Mesenchymal stem cell (in vitro differentiated cells and primary cell): ENCODE measurements around the gene ZNF513.

Experiments
- DNase-seq: peaks from one replicate; pipeline ENCODE4 v3.0.0-alpha.2; 2013
- H2AFZ ChIP-seq: one replicate; pipeline ENCODE4 v1.6.1; 2013; ENCODE audit warnings: low read depth, mild to moderate bottlenecking, control low read depth, inconsistent platforms, low read length, moderate library complexity
- H2AK5ac ChIP-seq: 2 replicates; pipeline ENCODE4 v1.6.1; 2013; ENCODE audit warnings: low read length, moderate library complexity, mild to moderate bottlenecking, inconsistent platforms; ENCODE audit not compliant: severe bottlenecking
- H2BK120ac ChIP-seq: one replicate; pipeline ENCODE4 v1.6.1; 2013; ENCODE audit warnings: low read depth, mild to moderate bottlenecking, inconsistent platforms, low read length, moderate library complexity
- H2BK12ac ChIP-seq, 2 experiments: one replicate each; pipeline ENCODE4 v1.6.1; 2013; ENCODE audit warnings: inconsistent platforms in 2 of 2, low read length in 2 of 2, mild to moderate bottlenecking in 2 of 2, moderate library complexity in 2 of 2, control low read depth in 1 of 2
- H2BK15ac ChIP-seq: one replicate; pipeline ENCODE4 v1.6.1; 2013; ENCODE audit warnings: mild to moderate bottlenecking, low read depth, inconsistent platforms; ENCODE audit not compliant: poor library complexity, severe bottlenecking
- H2BK5ac ChIP-seq: 2 replicates; pipeline ENCODE4 v1.6.1; 2013; ENCODE audit warnings: low read depth, mild to moderate bottlenecking, low read length, control low read depth, inconsistent platforms; ENCODE audit not compliant: poor library complexity, severe bottlenecking
- H3K14ac ChIP-seq, 2 experiments: one replicate each; pipeline ENCODE4 v1.6.1; 2013; ENCODE audit warnings: inconsistent platforms in 2 of 2, low read length in 2 of 2, control low read depth in 1 of 2, mild to moderate bottlenecking in 1 of 2, moderate library complexity in 1 of 2
- H3K18ac ChIP-seq, 2 experiments: one replicate each; pipeline ENCODE4 v1.6.1; 2013; ENCODE audit warnings: inconsistent platforms in 2 of 2, low read length in 2 of 2, control low read depth in 1 of 2, low read depth in 1 of 2, mild to moderate bottlenecking in 1 of 2
- H3K23ac ChIP-seq, 2 experiments: one replicate each; pipeline ENCODE4 v1.6.1; 2013; ENCODE audit warnings: inconsistent platforms in 2 of 2, low read length in 2 of 2, mild to moderate bottlenecking in 2 of 2, moderate library complexity in 2 of 2, control low read depth in 1 of 2
- H3K27ac ChIP-seq: 2 replicates; pipeline ENCODE4 v1.5.1; 2013; ENCODE audit warnings: mild to moderate bottlenecking, moderate library complexity, low read length, control low read depth, inconsistent platforms; ENCODE audit not compliant: poor library complexity, severe bottlenecking
- H3K27me3 ChIP-seq, 2 experiments: 2 replicates each; pipeline versions ENCODE4 v1.6.1 to v1.7.0; 2013; ENCODE audit warnings: low read length in 2 of 2, mild to moderate bottlenecking in 2 of 2, moderate library complexity in 2 of 2, control low read depth in 1 of 2, inconsistent platforms in 1 of 2; ENCODE audit not compliant: control insufficient read depth in 1 of 2, insufficient read depth in 1 of 2
- H3K36me3 ChIP-seq, 2 experiments: 2 replicates each; pipeline versions ENCODE4 v1.6.1 to v1.7.0; 2013; ENCODE audit warnings: low read length in 2 of 2, control low read depth in 1 of 2, inconsistent platforms in 1 of 2, low read depth in 1 of 2, mild to moderate bottlenecking in 1 of 2; ENCODE audit not compliant: insufficient read depth in 2 of 2, control insufficient read depth in 1 of 2
- H3K4ac ChIP-seq, 2 experiments: one replicate each; pipeline ENCODE4 v1.6.1; 2013; ENCODE audit warnings: inconsistent platforms in 2 of 2, low read length in 2 of 2, mild to moderate bottlenecking in 2 of 2, moderate library complexity in 2 of 2, control low read depth in 1 of 2, low read depth in 1 of 2
- H3K4me1 ChIP-seq: 2 replicates; pipeline ENCODE4 v1.6.1; 2013; ENCODE audit warnings: low read depth, low read length, control low read depth; ENCODE audit not compliant: control insufficient read depth, insufficient read depth
- H3K4me2 ChIP-seq: 2 replicates; pipeline ENCODE4 v1.6.1; 2013; ENCODE audit warnings: low read length, mild to moderate bottlenecking, inconsistent platforms; ENCODE audit not compliant: poor library complexity, severe bottlenecking
- H3K4me3 ChIP-seq, 2 experiments: 2 replicates each; pipeline versions ENCODE4 v1.5.1 to v1.7.0; 2013; ENCODE audit warnings: low read length in 2 of 2, mild to moderate bottlenecking in 2 of 2, control low read depth in 1 of 2, low read depth in 1 of 2; ENCODE audit not compliant: insufficient read depth in 1 of 2
- H3K79me1 ChIP-seq: replicated peaks from 2 replicates; pipeline ENCODE4 v1.6.1; 2013; ENCODE audit warnings: mild to moderate bottlenecking, control low read depth, low read length, inconsistent platforms; ENCODE audit not compliant: poor library complexity, severe bottlenecking
- H3K9ac ChIP-seq: 2 replicates; pipeline ENCODE4 v1.7.0; 2013; ENCODE audit warnings: mild to moderate bottlenecking, low read length, moderate library complexity
- H3K9me3 ChIP-seq: 2 replicates; pipeline ENCODE4 v1.7.0; 2013; ENCODE audit warnings: mild to moderate bottlenecking, low read length; ENCODE audit not compliant: control insufficient read depth
- H4K8ac ChIP-seq: one replicate; pipeline ENCODE4 v1.6.1; 2013; ENCODE audit warnings: inconsistent platforms, mild to moderate bottlenecking, low read length, moderate library complexity
- H4K91ac ChIP-seq: one replicate; pipeline ENCODE4 v1.6.1; 2013; ENCODE audit warnings: mild to moderate bottlenecking, low read length, inconsistent platforms
- WGBS: methylation state at CpG from one replicate; pipeline ENCODE4 v1.1.7; 2013; ENCODE audit warnings: mixed read lengths; 5-methylcytosine and 5-hydroxymethylcytosine counted together

The ZNF513 gene

GRCh38 chr2:27393225-27393624 is 12.7 kb upstream of the ZNF513 start:
- Histone ChIP-seq H2BK120ac (no peak overlapping the region), H3K27me3 (no peaks in the 10 kb centered on the region), H2AFZ (no peak overlapping the region), H2BK12ac (no peak overlapping the region), H3K27ac (no peak overlapping the region), H3K36me3 (peaks cover 7 to 11% of the 10 kb centered on the region in 2 experiments), H3K4ac (no peak overlapping the region), H2AK5ac (no peak overlapping the region), H3K18ac (no peak overlapping the region), H2BK5ac (no peak overlapping the region), H3K9me3 (no peaks in the 10 kb centered on the region), H3K9ac (no peak overlapping the region), H3K14ac (no peak overlapping the region), H3K4me2 (no peak overlapping the region), H3K4me1 (no peaks in the 10 kb centered on the region), H2BK15ac (no peak overlapping the region), H3K4me3 (no peak overlapping the region), H3K23ac (no peak overlapping the region), H3K79me1 (peaks cover 6% of the 10 kb centered on the region), H4K8ac (no peak overlapping the region), H4K91ac (no peak overlapping the region)
- 96% methylated on average over 33 of the region's 33 CpGs for WGBS
- DNase-seq, result no peak

- over 99% methylated on average over 7 of the region's 9 CpGs for WGBS
Measured at GRCh38 chr2:27390822-27391679, 10.5 kb upstream of the ZNF513 start.

GRCh38 chr2:27381577-27382181 is 1.1 kb upstream of the ZNF513 start:
- no peak overlapping the region for H3K4me3 ChIP-seq
- H2AFZ ChIP-seq, result no peak overlapping the region
- H3K14ac ChIP-seq, result no peak overlapping the region
- no peak overlapping the region for H2AK5ac ChIP-seq
- H3K4me2 ChIP-seq, result no peak overlapping the region
- no peak for DNase-seq
- H2BK15ac ChIP-seq, result no peak overlapping the region
- H3K18ac ChIP-seq, result no peak overlapping the region
- H3K4ac ChIP-seq, result no peak overlapping the region
- H2BK120ac ChIP-seq, result no peak overlapping the region
- peak overlapping the region; percentile 95 for H4K8ac ChIP-seq
- peaks cover 21% of the 10 kb centered on the region for H3K4me1 ChIP-seq
- H3K27ac ChIP-seq, result no peak overlapping the region
- peak overlapping the region; percentile 99 for H3K9ac ChIP-seq
- H3K27me3 ChIP-seq, result no peaks in the 10 kb centered on the region
- peaks cover 19% of the 10 kb centered on the region for H3K79me1 ChIP-seq
- over 99% methylated on average over 10 of the region's 10 CpGs for WGBS
- no peak overlapping the region for H2BK5ac ChIP-seq
- no peak overlapping the region for H4K91ac ChIP-seq
- H3K9me3 ChIP-seq, result no peaks in the 10 kb centered on the region
- H2BK12ac ChIP-seq, result no peak overlapping the region
- peaks cover 56 to 70% of the 10 kb centered on the region in 2 experiments for H3K36me3 ChIP-seq
- H3K23ac ChIP-seq, result no peak overlapping the region

More at GRCh38 chr2:27390822-27391679, 10.5 kb upstream of the ZNF513 start:
- no peak overlapping the region for H3K4ac ChIP-seq
- no peak overlapping the region for H2AFZ ChIP-seq
- no peak overlapping the region for H3K14ac ChIP-seq
- no peak overlapping the region for H3K4me2 ChIP-seq
- no peak overlapping the region for H2BK120ac ChIP-seq
- H3K79me1 ChIP-seq, result peaks cover 10% of the 10 kb centered on the region
- H3K36me3 ChIP-seq, result peaks cover 11 to 15% of the 10 kb centered on the region in 2 experiments
- no peak overlapping the region for H3K9ac ChIP-seq
- H2AK5ac ChIP-seq, result no peak overlapping the region
- H3K27ac ChIP-seq, result no peak overlapping the region
- no peak overlapping the region for H3K18ac ChIP-seq
- H2BK12ac ChIP-seq, result no peak overlapping the region
- H2BK15ac ChIP-seq, result no peak overlapping the region
- no peaks in the 10 kb centered on the region for H3K9me3 ChIP-seq
- no peak overlapping the region for H4K91ac ChIP-seq
- DNase-seq, result no peak
- H3K27me3 ChIP-seq, result no peaks in the 10 kb centered on the region
- no peak overlapping the region for H2BK5ac ChIP-seq
- no peak overlapping the region for H3K4me3 ChIP-seq
- H4K8ac ChIP-seq, result peak overlapping the region; percentile 24
- no peak overlapping the region for H3K23ac ChIP-seq
- H3K4me1 ChIP-seq, result no peaks in the 10 kb centered on the region
